ENCODE results near the gene NPC1L1. TPM values are rescaled to one million over a fixed set of nuclear protein-coding genes. Genes with fewer than 3 reads are reported as not detected.

NPC1L1 gene
- total and polyA plus RNA-seq, 2 of the 13 experiments (the other 11 are each of a cell fraction or from before 2014, with no cell fraction given): 4.8 to 14.5 TPM

- TF ChIP-seq BCLAF1 (IDR thresholded peaks at IDR 0.05) (no peak), ETV6 (CRISPR knock-in tag; conservative IDR thresholded peaks at IDR 0.05) (0 out of 2 replicates have a peak, but pooled peaks have one; percentile 54), ATF3 (CRISPR knock-in tag; IDR thresholded peaks at IDR 0.05) (no peak), NCOR1 (IDR thresholded peaks at IDR 0.05; ENCODE audit: borderline replicate concordance, low read length) (peak; percentile 51; the same call in 1 of the 2 replicates), HMG20B (CRISPR knock-in tag; conservative IDR thresholded peaks at IDR 0.05) (peak; percentile 10; the same call in 1 of the 2 replicates), MIER3 (CRISPR knock-in tag; IDR thresholded peaks at IDR 0.05; ENCODE audit: borderline replicate concordance) (no peak), REST (IDR thresholded peaks at IDR 0.05; ENCODE audit: borderline replicate concordance in 1 of 2, low read depth in 1 of 2, low read length in 2 of 2) (peak in 1 of 2 experiments; percentile 24; a peak in 1 of 4 replicates), ZHX2 (IDR thresholded peaks at IDR 0.05; ENCODE audit: low read depth) (peak; percentile 90), ZHX2 (CRISPR knock-in tag; IDR thresholded peaks at IDR 0.05; ENCODE audit: borderline replicate concordance) (no peak), E2F1 (CRISPR knock-in tag; IDR thresholded peaks at IDR 0.05) (no peak; the same call in 1 of the 2 replicates), MTF1 (CRISPR knock-in tag; IDR thresholded peaks at IDR 0.05) (no peak), SOX5 (CRISPR knock-in tag; IDR thresholded peaks at IDR 0.05; ENCODE audit: borderline replicate concordance) (peak; percentile 54; the same call in 1 of the 2 replicates)
Observed at GRCh38 chr7:44490351-44491200, 50.6 kb downstream of the NPC1L1 start, which contains the start of gene NUDCD3 (continued).

All from HepG2 (cell line).